BLaER1 treated with 17β-estradiol and CSF1 and Interleukin-3, amounts not matched to agents 10 nM and 100 nM (cell line): Measurements from ENCODE around the gene WBP2NL.
A peak's percentile ranks its signal among the peaks of the same experiment; 100 is the strongest.

Experiments used
- H3K27ac ChIP-seq, 11 experiments: shearing (Covaris generic); formaldehyde crosslinking; 2 replicates each; pipeline ENCODE4 v1.8.1; 2022
- H3K27me3 ChIP-seq, 11 experiments: shearing (Covaris generic); formaldehyde crosslinking; 2 replicates each; pipeline ENCODE4 v1.8.1; 2022
- H3K36me3 ChIP-seq, 11 experiments: shearing (Covaris generic); formaldehyde crosslinking; 2 replicates each; pipeline ENCODE4 v1.8.1; 2022
- H3K4me1 ChIP-seq, 10 experiments: shearing (Covaris generic); formaldehyde crosslinking; 2 replicates each; pipeline ENCODE4 v1.8.1; 2022
- H3K4me2 ChIP-seq, 11 experiments: shearing (Covaris generic); formaldehyde crosslinking; 2 replicates each; pipeline ENCODE4 v1.8.1; 2022
- H3K4me3 ChIP-seq, 10 experiments: shearing (Covaris generic); formaldehyde crosslinking; 2 replicates each; pipeline ENCODE4 v1.8.1; 2022
- H3K9ac ChIP-seq, 11 experiments: shearing (Covaris generic); formaldehyde crosslinking; 2 replicates each; pipeline ENCODE4 v1.8.1; 2022
- H3K9me3 ChIP-seq, 11 experiments: shearing (Covaris generic); formaldehyde crosslinking; replicated peaks in 1 of 11; 2 replicates each; pipeline ENCODE4 v1.8.1; 2022
- H4K20me1 ChIP-seq, 11 experiments: shearing (Covaris generic); formaldehyde crosslinking; 2 replicates each; pipeline ENCODE4 v1.8.1; 2022
- Cebpa-rat ChIP-seq, 11 experiments: shearing (Covaris generic); IDR thresholded peaks; 2 replicates each; pipeline ENCODE4 v1.8.1; 2022

Gene WBP2NL

DNA sequence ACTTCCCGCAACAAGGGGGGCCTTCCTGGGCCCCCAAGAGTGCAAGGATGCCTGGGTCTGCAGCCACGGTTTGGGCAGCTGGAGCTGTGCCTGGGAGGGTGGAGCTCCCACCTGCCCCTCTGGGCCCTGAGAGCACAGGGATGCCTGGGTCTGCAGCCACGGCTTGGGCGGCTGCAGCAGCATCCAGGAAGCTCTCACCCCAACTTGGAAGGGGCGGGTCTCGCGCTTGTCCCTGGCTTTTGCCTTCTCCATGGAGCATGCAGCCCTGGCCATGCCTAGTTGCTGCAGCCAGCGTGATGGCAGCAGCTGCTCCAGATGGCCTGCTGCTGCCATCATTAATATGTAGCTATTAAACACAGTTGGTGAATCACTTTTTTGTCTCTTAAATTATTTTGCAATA is 36.7 kb downstream of the WBP2NL start:
- Histone ChIP-seq H3K36me3 (peaks cover 10 to 17% (median 13%) of the 10 kb centered on the region in 11 experiments; a peak in 13 of 22 replicates), H3K27ac (no peak overlapping the region), H3K27me3 (no peaks in the 10 kb centered on the region), H3K4me2 (no peak overlapping the region), H4K20me1 (no peaks in the 10 kb centered on the region), H3K9ac (no peak overlapping the region), H3K4me3 (no peak overlapping the region), H3K4me1 (peaks cover 0 to 32% (median 0%) of the 10 kb centered on the region in 10 experiments; a peak in 5 of 20 replicates), H3K9me3 (peaks cover 31 to 51% (median 38%) of the 10 kb centered on the region in 11 experiments)
- TF ChIP-seq Cebpa-rat (IDR thresholded peaks at IDR 0.05): no peak

DNA sequence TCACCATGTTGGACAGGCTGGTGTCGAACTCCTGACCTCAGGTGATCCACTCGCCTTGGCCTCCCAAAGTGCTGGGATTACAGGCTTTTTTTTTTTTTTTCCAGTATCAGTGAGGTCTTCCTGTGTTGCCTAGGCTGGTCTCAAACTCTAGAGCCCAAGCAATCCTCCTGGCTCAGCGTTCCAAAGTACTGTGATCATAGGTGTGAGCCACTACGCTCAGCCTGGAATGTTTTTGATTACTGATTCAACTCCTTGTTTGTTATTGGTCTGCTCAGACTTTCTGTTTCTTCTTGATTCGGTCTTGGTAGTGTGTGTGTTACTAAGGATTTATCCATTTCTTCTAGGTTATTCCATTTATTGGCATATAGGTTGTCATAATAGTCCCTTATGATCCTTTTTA is 40.7 kb downstream of the WBP2NL start:
- no peaks in the 10 kb centered on the region for H4K20me1 ChIP-seq
- peaks cover 0 to 28% (median 10%) of the 10 kb centered on the region in 11 experiments; a peak in 15 of 22 replicates for H3K36me3 ChIP-seq
- no peak overlapping the region for H3K4me3 ChIP-seq
- peak overlapping the region in 1 of 11 experiments; percentile 47; a peak in 1 of 22 replicates for H3K4me2 ChIP-seq
- H3K27me3 ChIP-seq: no peaks in the 10 kb centered on the region
- no peak overlapping the region for H3K9ac ChIP-seq
- H3K4me1 ChIP-seq: peaks cover 0 to 14% (median 0%) of the 10 kb centered on the region in 10 experiments; a peak in 5 of 20 replicates
- peaks cover 43 to 65% (median 50%) of the 10 kb centered on the region in 11 experiments for H3K9me3 ChIP-seq
- no peak overlapping the region for H3K27ac ChIP-seq
- no peak for TF ChIP-seq Cebpa-rat (IDR thresholded peaks at IDR 0.05)

- Histone ChIP-seq H4K20me1 (no peaks in the 10 kb centered on the region), H3K4me2 (no peak overlapping the region), H3K9me3 (peaks cover 30 to 48% (median 38%) of the 10 kb centered on the region in 11 experiments), H3K36me3 (peaks cover 0 to 32% (median 10%) of the 10 kb centered on the region in 11 experiments; a peak in 15 of 22 replicates), H3K9ac (no peak overlapping the region), H3K4me3 (no peak overlapping the region), H3K27ac (no peak overlapping the region), H3K4me1 (peaks cover 0 to 14% (median 0%) of the 10 kb centered on the region in 10 experiments; a peak in 5 of 20 replicates), H3K27me3 (no peaks in the 10 kb centered on the region)
- no peak for TF ChIP-seq Cebpa-rat (IDR thresholded peaks at IDR 0.05)
Observed at GRCh38 chr22:42041784-42042183, 43.2 kb downstream of the WBP2NL start.

GRCh38 chr22:42050641-42051180 is 52.1 kb downstream of the WBP2NL start:
- Histone ChIP-seq H3K36me3 (no peaks in the 10 kb centered on the region; a peak in 1 of 22 replicates), H3K4me2 (no peak overlapping the region), H3K4me3 (no peak overlapping the region), H3K27me3 (no peaks in the 10 kb centered on the region), H3K27ac (no peak overlapping the region), H3K4me1 (peaks cover 0 to 27% (median 0%) of the 10 kb centered on the region in 10 experiments; a peak in 7 of 20 replicates), H4K20me1 (no peaks in the 10 kb centered on the region), H3K9me3 (no peaks in the 10 kb centered on the region), H3K9ac (no peak overlapping the region)
- TF ChIP-seq Cebpa-rat (IDR thresholded peaks at IDR 0.05): no peak

DNA sequence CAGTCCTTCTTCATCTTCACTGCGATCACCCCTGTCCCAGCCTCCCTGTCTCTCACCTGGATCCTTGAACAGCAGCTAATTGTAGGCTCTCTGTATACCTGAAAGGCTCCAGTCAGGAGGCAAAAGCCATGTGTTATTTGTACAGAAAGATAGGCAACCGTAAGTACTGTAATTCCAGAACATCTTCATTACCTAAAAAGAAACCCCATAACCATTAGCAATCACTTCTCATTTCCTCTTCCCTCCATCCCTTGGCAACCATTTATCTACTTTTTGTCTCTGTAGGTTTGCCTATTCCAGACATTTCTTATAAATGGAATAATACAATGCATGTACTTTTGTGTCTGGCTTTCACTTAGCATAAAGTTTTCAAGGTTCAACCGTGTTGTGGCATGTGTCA is 54.2 kb downstream of the WBP2NL start:
- H3K27me3 ChIP-seq: no peaks in the 10 kb centered on the region
- no peak overlapping the region for H3K4me3 ChIP-seq
- H3K9me3 ChIP-seq: peaks cover 9 to 15% (median 13%) of the 10 kb centered on the region in 11 experiments
- H3K36me3 ChIP-seq: peaks cover 5 to 14% (median 10%) of the 10 kb centered on the region in 11 experiments; a peak in 15 of 22 replicates
- H4K20me1 ChIP-seq: no peaks in the 10 kb centered on the region
- H3K4me2 ChIP-seq: peak overlapping the region in 1 of 11 experiments; percentile 23; a peak in 1 of 22 replicates
- no peak overlapping the region; a peak in 1 of 22 replicates for H3K27ac ChIP-seq
- TF ChIP-seq Cebpa-rat (IDR thresholded peaks at IDR 0.05): no peak
- no peak overlapping the region for H3K9ac ChIP-seq
- peaks cover 0 to 27% (median 0%) of the 10 kb centered on the region in 10 experiments; a peak in 7 of 20 replicates for H3K4me1 ChIP-seq

DNA sequence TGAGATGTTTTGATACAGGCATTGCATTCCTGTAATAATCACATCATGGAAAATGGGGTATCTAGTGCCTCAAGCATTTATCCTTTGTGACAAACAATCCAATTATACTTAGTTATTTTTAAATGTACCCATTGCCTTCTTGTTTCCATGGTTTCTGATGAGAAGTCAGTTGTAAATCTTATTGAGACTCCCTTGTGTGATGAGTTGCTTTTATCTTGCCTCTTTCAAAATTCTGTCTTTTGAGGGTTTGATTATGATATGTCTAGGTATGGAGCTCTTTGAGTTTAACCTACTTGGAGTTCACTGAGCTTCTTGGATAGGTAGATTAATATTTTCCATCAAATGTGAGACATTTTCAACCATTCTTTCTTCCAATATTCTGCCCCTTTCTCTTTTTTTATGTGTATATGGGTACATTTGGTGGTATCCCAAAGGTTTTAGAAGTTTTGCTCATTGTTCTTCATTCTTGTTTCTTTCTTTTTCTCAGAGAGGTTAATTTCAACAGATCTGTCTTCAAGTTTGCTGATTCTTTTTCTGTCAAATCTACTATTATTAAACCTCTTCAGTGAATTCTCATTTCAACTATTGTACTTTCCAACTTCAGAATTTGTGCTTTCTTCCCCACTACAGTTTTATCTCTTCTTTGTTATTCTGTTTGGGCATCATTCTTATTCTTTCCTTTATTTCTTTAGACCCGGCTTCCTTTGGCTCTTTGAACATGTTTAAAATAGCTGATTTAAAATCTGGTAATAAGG is 58.3 kb downstream of the WBP2NL start:
- Histone ChIP-seq H3K36me3 (peaks cover 43 to 55% (median 51%) of the 10 kb centered on the region in 11 experiments), H3K9me3 (peaks cover 29 to 47% (median 38%) of the 10 kb centered on the region in 11 experiments), H3K27ac (no peak overlapping the region), H3K4me2 (no peak overlapping the region), H3K4me1 (peaks cover 0 to 24% (median 0%) of the 10 kb centered on the region in 10 experiments; a peak in 7 of 20 replicates), H3K27me3 (no peaks in the 10 kb centered on the region), H3K9ac (no peak overlapping the region), H4K20me1 (no peaks in the 10 kb centered on the region), H3K4me3 (no peak overlapping the region)
- TF ChIP-seq Cebpa-rat (IDR thresholded peaks at IDR 0.05): no peak

GRCh38 chr22:42060489-42060888 is 61.9 kb downstream of the WBP2NL start:
- H3K9me3 ChIP-seq: peaks cover 29 to 47% (median 38%) of the 10 kb centered on the region in 11 experiments
- H3K9ac ChIP-seq: no peak overlapping the region
- H4K20me1 ChIP-seq: peaks cover 0 to 17% (median 0%) of the 10 kb centered on the region in 11 experiments; a peak in 5 of 22 replicates
- no peak overlapping the region for H3K4me2 ChIP-seq
- H3K27me3 ChIP-seq: no peaks in the 10 kb centered on the region
- no peak for TF ChIP-seq Cebpa-rat (IDR thresholded peaks at IDR 0.05)
- H3K27ac ChIP-seq: no peak overlapping the region
- H3K4me1 ChIP-seq: no peaks in the 10 kb centered on the region
- peaks cover 66 to 85% (median 78%) of the 10 kb centered on the region in 11 experiments for H3K36me3 ChIP-seq
- no peak overlapping the region for H3K4me3 ChIP-seq

DNA sequence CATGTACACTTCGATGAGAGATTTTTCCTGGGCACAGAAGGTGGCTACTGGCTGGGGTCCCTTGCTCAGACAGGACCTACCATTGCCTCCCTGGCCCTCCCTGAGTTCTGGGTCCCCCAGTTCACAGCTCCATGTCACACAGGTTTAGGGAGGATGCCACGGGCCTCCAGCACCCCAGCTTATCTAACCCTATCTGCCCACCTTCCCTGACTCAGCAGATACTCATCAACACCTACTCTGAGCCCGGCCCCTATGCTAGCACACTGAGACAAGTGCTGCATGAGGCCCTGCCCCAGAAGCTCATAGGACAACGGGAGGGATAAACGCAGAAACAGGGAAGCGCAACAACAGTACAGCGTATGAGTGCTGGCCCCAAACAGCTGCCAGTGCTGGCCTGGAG is 62.5 kb downstream of the WBP2NL start:
- H3K36me3 ChIP-seq: peaks cover 72 to 91% (median 82%) of the 10 kb centered on the region in 11 experiments
- H3K4me3 ChIP-seq: no peak overlapping the region
- H4K20me1 ChIP-seq: peaks cover 0 to 22% (median 0%) of the 10 kb centered on the region in 11 experiments; a peak in 5 of 22 replicates
- peaks cover 29 to 47% (median 38%) of the 10 kb centered on the region in 11 experiments for H3K9me3 ChIP-seq
- TF ChIP-seq Cebpa-rat (IDR thresholded peaks at IDR 0.05): no peak
- no peaks in the 10 kb centered on the region for H3K27me3 ChIP-seq
- no peak overlapping the region for H3K27ac ChIP-seq
- no peak overlapping the region for H3K9ac ChIP-seq
- no peaks in the 10 kb centered on the region for H3K4me1 ChIP-seq
- no peak overlapping the region for H3K4me2 ChIP-seq

- H3K4me1 ChIP-seq: peaks cover 0 to 6% (median 0%) of the 10 kb centered on the region in 10 experiments; a peak in 1 of 20 replicates
- H4K20me1 ChIP-seq: peaks cover 0 to 38% (median 0%) of the 10 kb centered on the region in 11 experiments; a peak in 6 of 22 replicates
- H3K9me3 ChIP-seq: peaks cover 16 to 35% (median 25%) of the 10 kb centered on the region in 11 experiments
- peaks cover 83 to 96% (median 88%) of the 10 kb centered on the region in 11 experiments for H3K36me3 ChIP-seq
- H3K27me3 ChIP-seq: no peaks in the 10 kb centered on the region
- no peak overlapping the region for H3K9ac ChIP-seq
- H3K4me3 ChIP-seq: no peak overlapping the region
- H3K4me2 ChIP-seq: no peak overlapping the region
- no peak overlapping the region for H3K27ac ChIP-seq
- TF ChIP-seq Cebpa-rat (IDR thresholded peaks at IDR 0.05): no peak
Observed at GRCh38 chr22:42062506-42063170, 64.0 kb downstream of the WBP2NL start.
